Raji (cell line): ENCODE results near the gene CACNB1.
A peak's percentile ranks its signal among the peaks of the same experiment; 100 is the strongest.

Experiments used
- POLR2A ChIP-seq: IDR thresholded peaks from 2 replicates; pipeline ENCODE4 v1.6.1; 2011; ENCODE audit warnings: low read depth, low read length, control low read depth; ENCODE audit not compliant: insufficient read depth

The CACNB1 gene

GRCh38 chr17:39174920-39175694 lies 22.4 kb downstream of the CACNB1 start:
- TF ChIP-seq POLR2A = no peak

- no peak for TF ChIP-seq POLR2A
These were observed 23.8 kb downstream of the CACNB1 start for GRCh38 chr17:39173526-39174274.

GRCh38 chr17:39173080-39173479 lies 24.4 kb downstream of the CACNB1 start:
- TF ChIP-seq POLR2A = no peak

GRCh38 chr17:39171933-39172332 lies 25.5 kb downstream of the CACNB1 start:
- no peak for TF ChIP-seq POLR2A

- no peak for TF ChIP-seq POLR2A
These were observed 26.9 kb downstream of the CACNB1 start for GRCh38 chr17:39170558-39170957.

GRCh38 chr17:39170109-39170508 lies 27.4 kb downstream of the CACNB1 start:
- no peak for TF ChIP-seq POLR2A

- no peak for TF ChIP-seq POLR2A
These were observed 28.0 kb downstream of the CACNB1 start for GRCh38 chr17:39169518-39169917.

GRCh38 chr17:39169101-39169500 lies 28.4 kb downstream of the CACNB1 start:
- TF ChIP-seq POLR2A = no peak

GRCh38 chr17:39167476-39167875 lies 30.0 kb downstream of the CACNB1 start:
- no peak for TF ChIP-seq POLR2A

- TF ChIP-seq POLR2A = no peak
These were observed 30.8 kb downstream of the CACNB1 start for GRCh38 chr17:39166437-39167335.

- TF ChIP-seq POLR2A = no peak
These were observed 31.6 kb downstream of the CACNB1 start, which contains the start of gene ARL5C for GRCh38 chr17:39165841-39166349. TSS of gene ARL5C (minus strand) at chr17:39166161. CDS start at chr17:39165760, 401 bp downstream.

GRCh38 chr17:39165178-39165840 lies 32.2 kb downstream of the CACNB1 start:
- TF ChIP-seq POLR2A = no peak

GRCh38 chr17:39164675-39165143 lies 32.8 kb downstream of the CACNB1 start:
- peak; percentile 42; the same call in 1 of the 2 replicates for TF ChIP-seq POLR2A

GRCh38 chr17:39161962-39162361 lies 35.5 kb downstream of the CACNB1 start:
- TF ChIP-seq POLR2A = no peak
